Measurements from ENCODE around the gene PPFIA4. TPM values are rescaled to one million over a fixed set of nuclear protein-coding genes. Genes with fewer than 3 reads are reported as not detected.
A peak's percentile ranks its signal among the peaks of the same experiment; 100 is the strongest.

Gene PPFIA4
- total RNA-seq, 1 donor from 2014 or later = 1.2 TPM

- no peaks in the 10 kb centered on the region for H3K36me3 Mint-ChIP-seq (ENCODE audit: insufficient read depth)
- H3K4me3 Mint-ChIP-seq (ENCODE audit: low read depth) = no peak overlapping the region
- peaks cover 61% of the 10 kb centered on the region for H3K27me3 Mint-ChIP-seq
- no peak for DNase-seq (ENCODE audit: low spot score, unreplicated experiment)
- no peak for TF ChIP-seq CTCF (IDR thresholded peaks at IDR 0.05; ENCODE audit: unreplicated experiment)
- H3K9me3 Mint-ChIP-seq (ENCODE audit: low read depth) = no peaks in the 10 kb centered on the region
- no peak overlapping the region for H3K27ac Mint-ChIP-seq
- no peaks in the 10 kb centered on the region for H3K4me1 Mint-ChIP-seq (ENCODE audit: low read depth)
Observed at GRCh38 chr1:203040513-203041275, 14.4 kb downstream of the PPFIA4 start.

- Mint-ChIP-seq H3K9me3 (ENCODE audit: low read depth) (no peaks in the 10 kb centered on the region), H3K27ac (no peak overlapping the region), H3K4me3 (ENCODE audit: low read depth) (no peak overlapping the region), H3K27me3 (peaks cover 60% of the 10 kb centered on the region), H3K36me3 (ENCODE audit: insufficient read depth) (no peaks in the 10 kb centered on the region), H3K4me1 (ENCODE audit: low read depth) (no peaks in the 10 kb centered on the region)
- no peak for DNase-seq (ENCODE audit: low spot score, unreplicated experiment)
- no peak for TF ChIP-seq CTCF (IDR thresholded peaks at IDR 0.05; ENCODE audit: unreplicated experiment)
Observed at GRCh38 chr1:203041351-203041932, 15.2 kb downstream of the PPFIA4 start.

GRCh38 chr1:203043830-203044545 is 17.7 kb downstream of the PPFIA4 start:
- Mint-ChIP-seq H3K4me1 (ENCODE audit: low read depth) (no peaks in the 10 kb centered on the region), H3K27me3 (peaks cover 62% of the 10 kb centered on the region), H3K36me3 (ENCODE audit: insufficient read depth) (no peaks in the 10 kb centered on the region), H3K4me3 (ENCODE audit: low read depth) (no peak overlapping the region), H3K27ac (no peak overlapping the region), H3K9me3 (ENCODE audit: low read depth) (no peaks in the 10 kb centered on the region)
- TF ChIP-seq CTCF (IDR thresholded peaks at IDR 0.05; ENCODE audit: unreplicated experiment) = no peak
- no peak for DNase-seq (ENCODE audit: low spot score, unreplicated experiment)

GRCh38 chr1:203044546-203045250 is 18.4 kb downstream of the PPFIA4 start:
- Mint-ChIP-seq H3K27me3 (peaks cover 56% of the 10 kb centered on the region), H3K27ac (peak overlapping the region; percentile 30), H3K36me3 (ENCODE audit: insufficient read depth) (no peaks in the 10 kb centered on the region), H3K4me1 (ENCODE audit: low read depth) (no peaks in the 10 kb centered on the region), H3K9me3 (ENCODE audit: low read depth) (no peaks in the 10 kb centered on the region), H3K4me3 (ENCODE audit: low read depth) (no peak overlapping the region)
- no peak for DNase-seq (ENCODE audit: low spot score, unreplicated experiment)
- TF ChIP-seq CTCF (IDR thresholded peaks at IDR 0.05; ENCODE audit: unreplicated experiment) = no peak

GRCh38 chr1:203045336-203045735 is 19.0 kb downstream of the PPFIA4 start:
- H3K4me1 Mint-ChIP-seq (ENCODE audit: low read depth) = no peaks in the 10 kb centered on the region
- H3K36me3 Mint-ChIP-seq (ENCODE audit: insufficient read depth) = no peaks in the 10 kb centered on the region
- H3K4me3 Mint-ChIP-seq (ENCODE audit: low read depth) = no peak overlapping the region
- DNase-seq (ENCODE audit: low spot score, unreplicated experiment) = no peak
- H3K9me3 Mint-ChIP-seq (ENCODE audit: low read depth) = no peaks in the 10 kb centered on the region
- H3K27me3 Mint-ChIP-seq = peaks cover 60% of the 10 kb centered on the region
- no peak for TF ChIP-seq CTCF (IDR thresholded peaks at IDR 0.05; ENCODE audit: unreplicated experiment)
- H3K27ac Mint-ChIP-seq = no peak overlapping the region
